Neural progenitor cell (in vitro differentiated cells): ENCODE data around the gene CAMSAP1. TPM values are rescaled to one million over a fixed set of nuclear protein-coding genes. Genes with fewer than 3 reads are reported as not detected.

Experiments used
- DNase-seq: peaks from one replicate; pipeline ENCODE4 v3.0.0-alpha.2; 2016; ENCODE audit warnings: low spot score
- H2AFZ ChIP-seq: fragments of 200-600 bp; sonication (generic); replicated peaks from 2 replicates; pipeline ENCODE4 v1.6.1; 2016; ENCODE audit warnings: antibody characterized with exemption
- H3F3A ChIP-seq: fragments of 200-600 bp; sonication (generic); 2 replicates; pipeline ENCODE4 v1.6.1; 2016; ENCODE audit warnings: antibody characterized with exemption, low read depth
- H3K27ac ChIP-seq: fragments of 200-600 bp; sonication (generic); 2 replicates; pipeline ENCODE4 v1.5.1; 2016; ENCODE audit warnings: mild to moderate bottlenecking
- H3K27me3 ChIP-seq: fragments of 200-600 bp; sonication (generic); 2 replicates; pipeline ENCODE4 v1.6.1; 2016; ENCODE audit warnings: mild to moderate bottlenecking, moderate library complexity
- H3K36me3 ChIP-seq: fragments of 200-600 bp; sonication (generic); 2 replicates; pipeline ENCODE4 v1.5.1; 2016
- H3K4me1 ChIP-seq: fragments of 200-600 bp; sonication (generic); 2 replicates; pipeline ENCODE4 v1.6.1; 2016; ENCODE audit warnings: mixed run types
- H3K4me2 ChIP-seq: fragments of 200-600 bp; sonication (generic); 2 replicates; pipeline ENCODE4 v1.6.1; 2016
- H3K4me3 ChIP-seq: fragments of 200-600 bp; sonication (generic); 2 replicates; pipeline ENCODE4 v1.5.1; 2016
- H3K79me2 ChIP-seq: fragments of 200-600 bp; sonication (generic); 2 replicates; pipeline ENCODE4 v1.6.1; 2016; ENCODE audit warnings: low read depth
- H3K9ac ChIP-seq: fragments of 200-600 bp; sonication (generic); 2 replicates; pipeline ENCODE4 v1.6.1; 2016
- H3K9me3 ChIP-seq: fragments of 200-600 bp; sonication (generic); 2 replicates; pipeline ENCODE4 v1.5.1; 2016; ENCODE audit warnings: low read depth
- H4K20me1 ChIP-seq: fragments of 200-600 bp; sonication (generic); 2 replicates; pipeline ENCODE4 v1.6.1; 2016; ENCODE audit warnings: low read depth
- H3K27ac Mint-ChIP-seq: 3 replicates; pipeline ENCODE4 v1.8.0; 2021; ENCODE audit warnings: mixed read lengths
- H3K27me3 Mint-ChIP-seq: 2 replicates; pipeline ENCODE4 v1.8.0; 2022; ENCODE audit warnings: low read depth, mild to moderate bottlenecking, inconsistent platforms, moderate library complexity, mixed read lengths; ENCODE audit not compliant: insufficient read depth
- H3K36me3 Mint-ChIP-seq: 3 replicates; pipeline ENCODE4 v1.8.0; 2021; ENCODE audit warnings: mixed read lengths
- H3K4me1 Mint-ChIP-seq: 3 replicates; pipeline ENCODE4 v1.8.0; 2021; ENCODE audit warnings: mixed read lengths
- H3K4me3 Mint-ChIP-seq: 3 replicates; pipeline ENCODE4 v1.8.0; 2021; ENCODE audit warnings: mild to moderate bottlenecking, moderate library complexity, mixed read lengths
- H3K9me3 Mint-ChIP-seq: 3 replicates; pipeline ENCODE4 v1.8.0; 2020; ENCODE audit warnings: mixed read lengths
- CTCF ChIP-seq: fragments of 200-600 bp; sonication (generic); IDR thresholded peaks from 2 replicates; pipeline ENCODE4 v1.5.1; 2017; ENCODE audit warnings: antibody characterized with exemption, mild to moderate bottlenecking
- EZH2 ChIP-seq: fragments of 200-600 bp; sonication (generic); IDR thresholded peaks from 2 replicates; pipeline ENCODE4 v1.6.1; 2017; ENCODE audit warnings: antibody characterized with exemption, mild to moderate bottlenecking, moderate library complexity
- EZH2phosphoT487 ChIP-seq: fragments of 200-600 bp; sonication (generic); IDR thresholded peaks from 2 replicates; pipeline ENCODE4 v1.6.1; 2017; ENCODE audit warnings: antibody characterized with exemption
- total RNA-seq: library from RNA; depleted of rRNA; stranded (reverse); fragments of >200 nt; gene quantifications from 2 replicates; pipeline ENCODE4 v1.2.3, GENCODE V29; 2015; ENCODE audit warnings: low replicate concordance

CAMSAP1 gene
- total RNA-seq, 1 donor from 2014 or later = 39.3 TPM

- H3K9me3 Mint-ChIP-seq = no peaks in the 10 kb centered on the region
- H3K27me3 Mint-ChIP-seq = no peaks in the 10 kb centered on the region
- no peak overlapping the region for H3K27ac Mint-ChIP-seq
- Histone ChIP-seq H3K4me2 (no peak overlapping the region), H3F3A (no peaks in the 10 kb centered on the region), H3K36me3 (peaks cover 8% of the 10 kb centered on the region), H3K4me1 (no peaks in the 10 kb centered on the region), H4K20me1 (no peaks in the 10 kb centered on the region), H3K79me2 (peaks cover 2% of the 10 kb centered on the region), H3K9ac (no peak overlapping the region), H3K27ac (no peak overlapping the region), H3K9me3 (no peaks in the 10 kb centered on the region), H3K4me3 (no peak overlapping the region), H3K27me3 (no peaks in the 10 kb centered on the region), H2AFZ (no peak overlapping the region)
- TF ChIP-seq EZH2phosphoT487 (no peak), CTCF (no peak), EZH2 (no peak)
- no peak for DNase-seq
- H3K4me1 Mint-ChIP-seq = no peaks in the 10 kb centered on the region
- no peak overlapping the region for H3K4me3 Mint-ChIP-seq
- H3K36me3 Mint-ChIP-seq = peaks cover 54% of the 10 kb centered on the region
Measured at GRCh38 chr9:135814421-135815095, 92.8 kb downstream of the CAMSAP1 start.

GRCh38 chr9:135813671-135814290 lies 93.6 kb downstream of the CAMSAP1 start:
- no peak overlapping the region for H3K27ac Mint-ChIP-seq
- Histone ChIP-seq H3K4me3 (no peak overlapping the region), H2AFZ (no peak overlapping the region), H3K36me3 (peaks cover 8% of the 10 kb centered on the region), H3K4me1 (no peaks in the 10 kb centered on the region), H3K27me3 (no peaks in the 10 kb centered on the region), H3K9ac (no peak overlapping the region), H3K9me3 (no peaks in the 10 kb centered on the region), H3K79me2 (no peaks in the 10 kb centered on the region), H3F3A (no peaks in the 10 kb centered on the region), H3K27ac (no peak overlapping the region), H4K20me1 (no peaks in the 10 kb centered on the region), H3K4me2 (no peak overlapping the region)
- no peaks in the 10 kb centered on the region for H3K27me3 Mint-ChIP-seq
- H3K4me3 Mint-ChIP-seq = no peak overlapping the region
- no peaks in the 10 kb centered on the region for H3K4me1 Mint-ChIP-seq
- DNase-seq = no peak
- H3K9me3 Mint-ChIP-seq = no peaks in the 10 kb centered on the region
- H3K36me3 Mint-ChIP-seq = peaks cover 51% of the 10 kb centered on the region
- TF ChIP-seq CTCF = no peak
- no peak for TF ChIP-seq EZH2
- no peak for TF ChIP-seq EZH2phosphoT487

- Histone ChIP-seq H3K9me3 (no peaks in the 10 kb centered on the region), H2AFZ (no peak overlapping the region), H3K27ac (no peak overlapping the region), H3K79me2 (no peaks in the 10 kb centered on the region), H3F3A (peaks cover under 1% of the 10 kb centered on the region), H3K4me1 (no peaks in the 10 kb centered on the region), H3K9ac (no peak overlapping the region), H4K20me1 (no peaks in the 10 kb centered on the region), H3K4me2 (no peak overlapping the region), H3K36me3 (peaks cover 8% of the 10 kb centered on the region), H3K4me3 (no peak overlapping the region), H3K27me3 (no peaks in the 10 kb centered on the region)
- H3K4me3 Mint-ChIP-seq = no peak overlapping the region
- H3K36me3 Mint-ChIP-seq = peaks cover 49% of the 10 kb centered on the region
- H3K27ac Mint-ChIP-seq = no peak overlapping the region
- DNase-seq = no peak
- no peaks in the 10 kb centered on the region for H3K4me1 Mint-ChIP-seq
- no peak for TF ChIP-seq EZH2
- no peak for TF ChIP-seq CTCF
- TF ChIP-seq EZH2phosphoT487 = no peak
- H3K27me3 Mint-ChIP-seq = no peaks in the 10 kb centered on the region
- no peaks in the 10 kb centered on the region for H3K9me3 Mint-ChIP-seq
Measured at GRCh38 chr9:135812961-135813360, 94.4 kb downstream of the CAMSAP1 start.
